Calu3 (cell line): ENCODE data around the gene HEMGN. TPM values are rescaled to one million over a fixed set of nuclear protein-coding genes. Genes with fewer than 3 reads are reported as not detected.
"Not testable (repeated sequence)": the region's sequence is repeated elsewhere in the genome, so short reads cannot be mapped to it uniquely, and the experiment has no call there.

Experiments used
- BruUV-seq: library from RNA; stranded (reverse); fragments of 400-500 nt; replicated peaks from 2 replicates; lab custom pipeline; 2021; lab: Mats Ljungman, UMichigan
- CTCF ChIA-PET: fragments of 300-600 bp; sonication (Branson Sonifier 250); formaldehyde crosslinking; loops from one replicate; lab custom pipeline; 2022; ENCODE audit warnings: antibody characterized with exemption; lab: Charles Lee
- DNase-seq: peaks from one replicate; pipeline ENCODE4 v3.0.0; 2022
- H3K27ac Mint-ChIP-seq: one replicate; pipeline ENCODE4 v1.8.0; 2022; ENCODE audit warnings: mixed read lengths; ENCODE audit not compliant: unreplicated experiment
- H3K27me3 Mint-ChIP-seq: one replicate; pipeline ENCODE4 v1.8.0; 2022; ENCODE audit warnings: mixed read lengths; ENCODE audit not compliant: unreplicated experiment
- H3K36me3 Mint-ChIP-seq: one replicate; pipeline ENCODE4 v1.8.0; 2022; ENCODE audit warnings: mild to moderate bottlenecking, moderate library complexity, mixed read lengths; ENCODE audit not compliant: insufficient read depth, unreplicated experiment
- H3K4me1 Mint-ChIP-seq: one replicate; pipeline ENCODE4 v1.8.0; 2022; ENCODE audit warnings: mild to moderate bottlenecking, low read depth, mixed read lengths; ENCODE audit not compliant: unreplicated experiment
- H3K4me3 Mint-ChIP-seq: one replicate; pipeline ENCODE4 v1.8.0; 2022; ENCODE audit warnings: mild to moderate bottlenecking, low read depth, moderate library complexity, mixed read lengths; ENCODE audit not compliant: unreplicated experiment
- H3K9me3 Mint-ChIP-seq: one replicate; pipeline ENCODE4 v1.8.0; 2022; ENCODE audit warnings: low read depth, mixed read lengths; ENCODE audit not compliant: unreplicated experiment
- CTCF ChIP-seq: fragments of 200-600 bp; IDR thresholded peaks from one replicate; pipeline ENCODE4 v1.8.0; 2022; ENCODE audit warnings: antibody characterized with exemption; ENCODE audit not compliant: unreplicated experiment
- intact Hi-C: fragments of 100-400 bp; cut with micrococcal nuclease; formaldehyde crosslinking; loops from one replicate; pipeline ENCODE4 v1.10.0; 2022; ENCODE audit not compliant: unreplicated experiment
- total RNA-seq: library from RNA; stranded (reverse); gene quantifications from 2 replicates; pipeline ENCODE4 v1.2.3, GENCODE V29; 2022

The HEMGN gene
- total RNA-seq, 1 experiment from 2014 or later = not detected

GRCh38 chr9:97978371-97979130 is 40.6 kb upstream of the HEMGN start:
- H3K4me1 Mint-ChIP-seq = no peaks in the 10 kb centered on the region
- peaks cover 2% of the 10 kb centered on the region for H3K9me3 Mint-ChIP-seq
- DNase-seq = no peak
- H3K4me3 Mint-ChIP-seq = no peak overlapping the region
- H3K36me3 Mint-ChIP-seq = peaks cover 13% of the 10 kb centered on the region
- intact Hi-C loops = no loop called here
- CTCF ChIA-PET = no interaction called here
- H3K27me3 Mint-ChIP-seq = no peaks in the 10 kb centered on the region
- TF ChIP-seq CTCF = no peak
- no TSS peak for BruUV-seq
- H3K27ac Mint-ChIP-seq = no peak overlapping the region

- H3K9me3 Mint-ChIP-seq, H3K4me1 Mint-ChIP-seq, CTCF ChIA-PET, DNase-seq, BruUV-seq, H3K27ac Mint-ChIP-seq, intact Hi-C loops, H3K4me3 Mint-ChIP-seq, H3K36me3 Mint-ChIP-seq: not testable (repeated sequence)
- peaks cover 14% of the 10 kb centered on the region for H3K27me3 Mint-ChIP-seq
Observed at GRCh38 chr9:97976633-97977032, 38.7 kb upstream of the HEMGN start.

- H3K4me1 Mint-ChIP-seq = no peaks in the 10 kb centered on the region
- no peak for DNase-seq
- no peak for TF ChIP-seq CTCF
- peaks cover 14% of the 10 kb centered on the region for H3K27me3 Mint-ChIP-seq
- no peak overlapping the region for H3K4me3 Mint-ChIP-seq
- CTCF ChIA-PET = no interaction called here
- intact Hi-C loops = no loop called here
- BruUV-seq = no TSS peak
- no peak overlapping the region for H3K27ac Mint-ChIP-seq
- H3K9me3 Mint-ChIP-seq = peaks cover 2% of the 10 kb centered on the region
- no peaks in the 10 kb centered on the region for H3K36me3 Mint-ChIP-seq
Observed at GRCh38 chr9:97975376-97975775, 37.4 kb upstream of the HEMGN start.

- intact Hi-C loops = no loop called here
- TF ChIP-seq CTCF = no peak
- no peak for DNase-seq
- Mint-ChIP-seq H3K27me3 (peaks cover 22% of the 10 kb centered on the region), H3K4me1 (no peaks in the 10 kb centered on the region), H3K27ac (no peak overlapping the region), H3K36me3 (no peaks in the 10 kb centered on the region), H3K4me3 (no peak overlapping the region), H3K9me3 (peaks cover 2% of the 10 kb centered on the region)
- no TSS peak for BruUV-seq
- CTCF ChIA-PET = interaction anchor here (0.7 kb wide), 2 partner anchors 10 to 16 kb away, joined by 3 to 8 read pairs; no protein-coding TSS in a partner anchor
Observed at GRCh38 chr9:97972753-97973152, 34.8 kb upstream of the HEMGN start.

- Mint-ChIP-seq H3K4me3 (no peak overlapping the region), H3K27ac (no peak overlapping the region), H3K4me1 (no peaks in the 10 kb centered on the region), H3K9me3 (peaks cover under 1% of the 10 kb centered on the region), H3K27me3 (peaks cover 41% of the 10 kb centered on the region), H3K36me3 (no peaks in the 10 kb centered on the region)
- CTCF ChIA-PET = no interaction called here
- intact Hi-C loops = no loop called here
- no TSS peak for BruUV-seq
- TF ChIP-seq CTCF = no peak
- no peak for DNase-seq
Observed at GRCh38 chr9:97970165-97970564, 32.2 kb upstream of the HEMGN start.
